Breast epithelium (tissue), 4 donors: ENCODE results near the gene C9orf153. TPM values are rescaled to one million over a fixed set of nuclear protein-coding genes. Genes with fewer than 3 reads are reported as not detected.

Experiments
- DNase-seq, 2 donors: peaks; one replicate each; pipeline ENCODE4 v3.0.0-alpha.2; 2019; ENCODE audit warnings: low spot score in 2 of 2
- H3K27ac ChIP-seq, 2 donors: fragments of 200-600 bp; sonication (generic) in 1 of 2; one replicate each; pipeline ENCODE4 v1.5.1; 2016 to 2019; ENCODE audit warnings: mild to moderate bottlenecking in 1 of 2
- H3K27me3 ChIP-seq, 2 donors: fragments of 200-600 bp; sonication (generic) in 1 of 2; one replicate each; pipeline versions ENCODE4 v1.5.1 to v1.6.0; 2017 to 2019; ENCODE audit warnings: control low read depth in 1 of 2, mild to moderate bottlenecking in 1 of 2
- H3K36me3 ChIP-seq: fragments of 200-600 bp; one replicate; pipeline ENCODE4 v1.5.1; 2019
- H3K4me1 ChIP-seq, 2 donors: fragments of 200-600 bp; sonication (generic); one replicate each; pipeline ENCODE4 v1.5.1; 2016 to 2019; ENCODE audit warnings: control low read depth in 1 of 2
- H3K4me3 ChIP-seq, 3 donors: fragments of 200-600 bp; sonication (generic); 1 replicate in 2 of 3; 2 replicates in 1 of 3; pipeline ENCODE4 v1.5.1; 2016 to 2019; ENCODE audit warnings: mild to moderate bottlenecking in 3 of 3, moderate library complexity in 2 of 3
- H3K9me3 ChIP-seq, 2 donors: fragments of 200-600 bp; sonication (generic) in 1 of 2; one replicate each; pipeline ENCODE4 v1.5.1; 2016 to 2019; ENCODE audit warnings: control low read depth in 1 of 2
- POLR2A ChIP-seq: fragments of 450-650 bp; IDR thresholded peaks from one replicate; pipeline ENCODE4 v1.6.1; 2016; ENCODE audit warnings: antibody characterized with exemption, mild to moderate bottlenecking, moderate library complexity
- POLR2AphosphoS5 ChIP-seq, 3 donors: sonication (generic); formaldehyde crosslinking; IDR thresholded peaks; one replicate each; pipeline ENCODE4 v1.6.1; 2017; ENCODE audit warnings: antibody characterized with exemption in 3 of 3
- intact Hi-C: fragments of 100-400 bp; cut with DNase I; formaldehyde crosslinking; loops from one replicate; pipeline ENCODE4 v1.15.1; 2023; ENCODE audit warnings: low total_unique reads
- total RNA-seq, 3 donors: library from RNA; depleted of rRNA; stranded (reverse); fragments of >200 nt; gene quantifications; one replicate each; pipeline ENCODE4 v1.1.0, GENCODE V29; 2016
- TF ChIP-seq, protein P1 (sequence below), 3 donors: fragments of 450-650 bp; IDR thresholded peaks; one replicate each; pipeline ENCODE4 v1.5.1; 2016 to 2017; ENCODE audit warnings: antibody characterized with exemption in 3 of 3, mild to moderate bottlenecking in 3 of 3, moderate library complexity in 3 of 3

C9orf153 gene
- total RNA-seq, 3 donors from 2014 or later: 0.59 to 0.80 (median 0.66) TPM

DNA sequence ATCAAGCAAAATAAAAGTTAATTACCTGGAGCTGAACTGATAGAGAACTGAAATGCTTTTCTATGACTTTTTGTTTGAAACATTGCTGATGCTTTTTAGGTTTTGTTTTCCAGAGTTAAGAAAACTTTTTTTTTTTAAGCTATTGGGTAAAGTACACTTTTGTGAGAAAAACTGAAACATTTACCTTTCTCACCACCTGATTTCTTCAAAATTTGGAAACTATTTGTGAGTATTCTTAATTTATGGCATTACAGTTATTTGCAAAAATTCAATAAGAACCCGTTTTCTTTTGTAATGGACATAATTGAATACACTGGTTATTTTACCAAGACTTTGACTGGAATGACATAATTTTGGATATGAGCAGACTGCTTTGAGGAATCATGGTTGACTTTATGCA lies 6.6 kb downstream of the C9orf153 start:
- DNase-seq: no peak
- H3K27ac ChIP-seq: no peak overlapping the region
- no peaks in the 10 kb centered on the region for H3K4me1 ChIP-seq
- no peak overlapping the region for H3K4me3 ChIP-seq
- intact Hi-C loops: no loop called here
- peaks cover 3 to 14% of the 10 kb centered on the region in 2 donors for H3K9me3 ChIP-seq
- no peaks in the 10 kb centered on the region for H3K27me3 ChIP-seq
- no peaks in the 10 kb centered on the region for H3K36me3 ChIP-seq
- TF ChIP-seq POLR2A (no peak), POLR2AphosphoS5 (IDR thresholded peaks at IDR 0.05) (no peak)
- TF ChIP-seq, protein P1, sequence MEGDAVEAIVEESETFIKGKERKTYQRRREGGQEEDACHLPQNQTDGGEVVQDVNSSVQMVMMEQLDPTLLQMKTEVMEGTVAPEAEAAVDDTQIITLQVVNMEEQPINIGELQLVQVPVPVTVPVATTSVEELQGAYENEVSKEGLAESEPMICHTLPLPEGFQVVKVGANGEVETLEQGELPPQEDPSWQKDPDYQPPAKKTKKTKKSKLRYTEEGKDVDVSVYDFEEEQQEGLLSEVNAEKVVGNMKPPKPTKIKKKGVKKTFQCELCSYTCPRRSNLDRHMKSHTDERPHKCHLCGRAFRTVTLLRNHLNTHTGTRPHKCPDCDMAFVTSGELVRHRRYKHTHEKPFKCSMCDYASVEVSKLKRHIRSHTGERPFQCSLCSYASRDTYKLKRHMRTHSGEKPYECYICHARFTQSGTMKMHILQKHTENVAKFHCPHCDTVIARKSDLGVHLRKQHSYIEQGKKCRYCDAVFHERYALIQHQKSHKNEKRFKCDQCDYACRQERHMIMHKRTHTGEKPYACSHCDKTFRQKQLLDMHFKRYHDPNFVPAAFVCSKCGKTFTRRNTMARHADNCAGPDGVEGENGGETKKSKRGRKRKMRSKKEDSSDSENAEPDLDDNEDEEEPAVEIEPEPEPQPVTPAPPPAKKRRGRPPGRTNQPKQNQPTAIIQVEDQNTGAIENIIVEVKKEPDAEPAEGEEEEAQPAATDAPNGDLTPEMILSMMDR (IDR thresholded peaks at IDR 0.05): no peak

DNA sequence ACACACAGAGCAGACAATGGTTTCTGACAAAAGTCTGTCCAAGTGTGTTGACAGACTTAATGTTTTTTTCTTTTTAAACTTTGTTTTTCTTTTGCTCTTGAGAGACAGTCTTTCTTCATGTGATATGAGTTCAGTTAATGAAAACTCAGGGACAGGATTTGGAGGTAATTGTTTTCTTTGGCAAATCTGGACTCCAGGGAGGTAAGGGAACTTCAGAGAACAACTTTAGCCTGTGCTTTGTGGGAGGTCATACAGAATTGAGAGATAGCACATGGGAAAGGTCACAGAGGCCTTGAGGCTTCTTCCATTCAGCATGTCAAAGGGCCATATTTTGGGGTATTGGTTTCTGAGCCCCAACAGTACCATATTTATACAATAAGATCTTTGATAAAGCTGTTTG lies 9.3 kb downstream of the C9orf153 start:
- Histone ChIP-seq H3K9me3 (peaks cover 3 to 14% of the 10 kb centered on the region in 2 donors), H3K4me1 (no peaks in the 10 kb centered on the region), H3K27me3 (no peaks in the 10 kb centered on the region), H3K27ac (no peak overlapping the region), H3K4me3 (no peak overlapping the region), H3K36me3 (no peaks in the 10 kb centered on the region)
- DNase-seq: no peak
- TF ChIP-seq POLR2A (no peak), POLR2AphosphoS5 (IDR thresholded peaks at IDR 0.05) (no peak)
- TF ChIP-seq, protein P1 (IDR thresholded peaks at IDR 0.05): no peak
- intact Hi-C loops: no loop called here

- no peak for DNase-seq
- no peak overlapping the region for H3K4me3 ChIP-seq
- no peaks in the 10 kb centered on the region for H3K36me3 ChIP-seq
- H3K27ac ChIP-seq: no peak overlapping the region
- H3K4me1 ChIP-seq: no peaks in the 10 kb centered on the region
- peaks cover under 1 to 14% of the 10 kb centered on the region in 2 donors for H3K9me3 ChIP-seq
- no peaks in the 10 kb centered on the region for H3K27me3 ChIP-seq
- intact Hi-C loops: no loop called here
- TF ChIP-seq, protein P1 (IDR thresholded peaks at IDR 0.05): no peak
- no peak for TF ChIP-seq POLR2A
- TF ChIP-seq POLR2AphosphoS5 (IDR thresholded peaks at IDR 0.05): no peak
These were observed 10.7 kb downstream of the C9orf153 start for GRCh38 chr9:86248746-86249145.

- DNase-seq: no peak
- Histone ChIP-seq H3K36me3 (no peaks in the 10 kb centered on the region), H3K4me1 (peaks cover 0 to 3% of the 10 kb centered on the region in 2 donors), H3K9me3 (no peaks in the 10 kb centered on the region), H3K4me3 (no peak overlapping the region), H3K27ac (no peak overlapping the region), H3K27me3 (no peaks in the 10 kb centered on the region)
- intact Hi-C loops: no loop called here
- TF ChIP-seq, protein P1 (IDR thresholded peaks at IDR 0.05): no peak
- TF ChIP-seq POLR2AphosphoS5 (IDR thresholded peaks at IDR 0.05) (no peak), POLR2A (no peak)
These were observed 12.7 kb downstream of the C9orf153 start for GRCh38 chr9:86246752-86247161.

GRCh38 chr9:86242071-86242470 lies 17.4 kb downstream of the C9orf153 start:
- no peak overlapping the region for H3K27ac ChIP-seq
- intact Hi-C loops: no loop called here
- no peak for DNase-seq
- no peaks in the 10 kb centered on the region for H3K9me3 ChIP-seq
- no peaks in the 10 kb centered on the region for H3K27me3 ChIP-seq
- H3K4me1 ChIP-seq: peaks cover 0 to 3% of the 10 kb centered on the region in 2 donors
- no peak for TF ChIP-seq POLR2AphosphoS5 (IDR thresholded peaks at IDR 0.05)
- no peak for TF ChIP-seq POLR2A
- TF ChIP-seq, protein P1 (IDR thresholded peaks at IDR 0.05): no peak
- no peaks in the 10 kb centered on the region for H3K36me3 ChIP-seq
- no peak overlapping the region for H3K4me3 ChIP-seq
